Stomach (tissue), 9 donors: ENCODE results near the gene ITGB2. TPM values are rescaled to one million over a fixed set of nuclear protein-coding genes. Genes with fewer than 3 reads are reported as not detected.
"Not testable (repeated sequence)": the region's sequence is repeated elsewhere in the genome, so short reads cannot be mapped to it uniquely, and the experiment has no call there.

Source experiments
- DNase-seq, 2 donors: peaks; one replicate each; pipeline versions ENCODE4 v3.0.0 to v3.0.0-alpha.2; 2013 to 2019
- H3K27ac ChIP-seq, 5 donors: fragments of 200-600 bp in 4 of 5; sonication (generic) in 4 of 5; one replicate each; pipeline ENCODE4 v1.5.1; 2013 to 2019; ENCODE audit warnings: mild to moderate bottlenecking in 1 of 5, moderate library complexity in 1 of 5
- H3K27me3 ChIP-seq, 3 donors: fragments of 200-600 bp; sonication (generic); one replicate each; pipeline ENCODE4 v1.5.1; 2017 to 2019; ENCODE audit warnings: mixed run types in 1 of 3
- H3K36me3 ChIP-seq, 4 donors: fragments of 200-600 bp; sonication (generic); 1 replicate in 3 of 4; 2 replicates in 1 of 4; pipeline ENCODE4 v1.5.1; 2016 to 2019
- H3K4me1 ChIP-seq, 4 donors: fragments of 200-600 bp; sonication (generic); one replicate each; pipeline ENCODE4 v1.5.1; 2016 to 2019
- H3K4me3 ChIP-seq, 4 donors: fragments of 200-600 bp; sonication (generic) in 3 of 4; one replicate each; pipeline ENCODE4 v1.5.1; 2016 to 2019; ENCODE audit warnings: mild to moderate bottlenecking in 1 of 4
- H3K9me3 ChIP-seq, 4 donors: fragments of 200-600 bp; sonication (generic); one replicate each; pipeline ENCODE4 v1.5.1; 2016 to 2019
- EP300 ChIP-seq: sonication (generic); formaldehyde crosslinking; IDR thresholded peaks from one replicate; pipeline ENCODE4 v1.6.1; 2017; ENCODE audit warnings: antibody characterized with exemption
- POLR2A ChIP-seq, 4 donors: fragments of 450-650 bp; IDR thresholded peaks; one replicate each; pipeline ENCODE4 v1.6.1; 2016; ENCODE audit warnings: antibody characterized with exemption in 4 of 4, control low read depth in 2 of 4, mild to moderate bottlenecking in 1 of 4, moderate library complexity in 1 of 4
- POLR2AphosphoS5 ChIP-seq, 3 donors: sonication (generic); formaldehyde crosslinking; IDR thresholded peaks; one replicate each; pipeline ENCODE4 v1.6.1; 2016; ENCODE audit warnings: antibody characterized with exemption in 3 of 3
- WGBS, 5 donors: extraction: QIAGEN DNeasy Blood & Tissue Kit in 3 of 5; methylation state at CpG; one replicate each; pipeline versions ENCODE4 v1.1.5 to v1.1.7; 2013 to 2018; 5-methylcytosine and 5-hydroxymethylcytosine counted together
- intact Hi-C: fragments of 100-400 bp; cut with DNase I; formaldehyde crosslinking; loops from one replicate; pipeline ENCODE4 v1.15.1; 2023; ENCODE audit warnings: low total_unique reads
- polyA plus RNA-seq, 3 donors: library from polyadenylated mRNA; stranded (reverse); fragments of 200-250 nt; gene quantifications; one replicate each; pipeline ENCODE4 v1.2.3, GENCODE V29; 2013
- total RNA-seq, 5 donors: library from RNA; depleted of rRNA; stranded (reverse); fragments of >200 nt; gene quantifications; one replicate each; pipeline versions ENCODE4 v1.1.0 to v1.2.3, GENCODE V29; 2014 to 2016
- TF ChIP-seq, protein P1 (sequence below), 7 experiments: fragments of 450-650 bp in 4 of 7; fragments of 200-600 bp in 3 of 7; sonication (generic) in 3 of 7; IDR thresholded peaks; one replicate each; pipeline ENCODE4 v1.5.1; 2016 to 2019; ENCODE audit warnings: antibody characterized with exemption in 7 of 7, control low read depth in 2 of 7, mild to moderate bottlenecking in 1 of 7
- donor health status: healthy with polysubstance abuse.
- donor health status: Bipolar disorder and iron deficiency.
- donor health status: healthy.

The ITGB2 gene
- total and polyA plus RNA-seq, 8 donors, result 3.5 to 72.2 (median 15.1) TPM

DNA sequence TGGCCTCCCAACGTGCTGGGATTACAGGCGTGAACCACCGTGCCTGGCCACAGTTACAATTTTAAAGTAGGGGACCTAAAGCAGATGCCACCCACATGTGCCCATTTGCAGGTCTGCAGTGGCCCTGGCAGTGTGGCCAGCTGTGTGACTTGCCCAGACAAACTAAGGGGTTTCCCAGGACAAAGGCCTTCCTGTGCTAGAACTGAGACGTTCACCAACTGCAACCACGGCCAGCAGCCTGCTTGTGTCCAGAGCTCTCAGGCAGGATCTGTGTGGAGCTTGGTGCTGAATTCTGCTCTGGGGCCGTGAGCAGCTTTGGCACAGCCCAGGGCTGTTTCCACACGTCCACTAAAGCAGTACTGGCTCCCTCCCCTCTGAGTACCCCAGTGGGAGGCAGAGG, 36.6 kb downstream of the ITGB2 start:
- H3K27me3 ChIP-seq, result peaks cover 0 to 22% (median 0%) of the 10 kb centered on the region in 3 donors
- 57 to 74% (median 70%) methylated on average over 7 of the region's 7 CpGs for WGBS, 5 donors
- no peak overlapping the region for H3K27ac ChIP-seq
- intact Hi-C loops, result no loop called here
- no peak overlapping the region for H3K4me3 ChIP-seq
- peaks cover 0 to 30% (median 10%) of the 10 kb centered on the region in 4 donors for H3K36me3 ChIP-seq
- peaks cover 0 to 37% (median 3%) of the 10 kb centered on the region in 4 donors for H3K4me1 ChIP-seq
- no peak for TF ChIP-seq EP300
- TF ChIP-seq POLR2A (IDR thresholded peaks at IDR 0.05), result no peak
- TF ChIP-seq POLR2AphosphoS5 (IDR thresholded peaks at IDR 0.05), result no peak
- TF ChIP-seq, protein P1, sequence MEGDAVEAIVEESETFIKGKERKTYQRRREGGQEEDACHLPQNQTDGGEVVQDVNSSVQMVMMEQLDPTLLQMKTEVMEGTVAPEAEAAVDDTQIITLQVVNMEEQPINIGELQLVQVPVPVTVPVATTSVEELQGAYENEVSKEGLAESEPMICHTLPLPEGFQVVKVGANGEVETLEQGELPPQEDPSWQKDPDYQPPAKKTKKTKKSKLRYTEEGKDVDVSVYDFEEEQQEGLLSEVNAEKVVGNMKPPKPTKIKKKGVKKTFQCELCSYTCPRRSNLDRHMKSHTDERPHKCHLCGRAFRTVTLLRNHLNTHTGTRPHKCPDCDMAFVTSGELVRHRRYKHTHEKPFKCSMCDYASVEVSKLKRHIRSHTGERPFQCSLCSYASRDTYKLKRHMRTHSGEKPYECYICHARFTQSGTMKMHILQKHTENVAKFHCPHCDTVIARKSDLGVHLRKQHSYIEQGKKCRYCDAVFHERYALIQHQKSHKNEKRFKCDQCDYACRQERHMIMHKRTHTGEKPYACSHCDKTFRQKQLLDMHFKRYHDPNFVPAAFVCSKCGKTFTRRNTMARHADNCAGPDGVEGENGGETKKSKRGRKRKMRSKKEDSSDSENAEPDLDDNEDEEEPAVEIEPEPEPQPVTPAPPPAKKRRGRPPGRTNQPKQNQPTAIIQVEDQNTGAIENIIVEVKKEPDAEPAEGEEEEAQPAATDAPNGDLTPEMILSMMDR (IDR thresholded peaks at IDR 0.05), result no peak
- H3K9me3 ChIP-seq, result no peaks in the 10 kb centered on the region
- DNase-seq, result no peak

DNA sequence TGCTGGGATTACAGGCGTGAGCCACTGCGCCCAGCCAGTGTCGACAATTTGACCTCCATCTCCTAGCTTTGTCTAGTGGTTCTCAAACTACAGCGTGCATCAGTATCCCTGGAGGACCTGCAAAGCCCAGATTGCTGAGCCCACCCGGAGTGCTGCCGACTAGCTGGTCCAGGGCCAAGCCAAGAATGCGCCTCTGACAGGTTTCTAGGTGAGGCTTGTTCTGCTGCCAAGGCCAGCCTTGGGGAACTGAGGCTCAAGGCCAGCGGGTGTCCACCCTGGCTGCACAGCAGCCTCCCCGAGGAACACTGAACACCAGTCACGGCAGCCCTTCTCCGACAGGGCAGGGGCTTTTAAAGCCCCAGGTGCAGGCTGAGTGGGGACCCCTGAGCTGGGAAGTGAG, 37.4 kb downstream of the ITGB2 start:
- peaks cover 0 to 13% (median 0%) of the 10 kb centered on the region in 3 donors for H3K27me3 ChIP-seq
- TF ChIP-seq, protein P1 (IDR thresholded peaks at IDR 0.05), result no peak
- TF ChIP-seq POLR2A (IDR thresholded peaks at IDR 0.05) (no peak), POLR2AphosphoS5 (IDR thresholded peaks at IDR 0.05) (no peak), EP300 (no peak)
- 84 to 92% (median 88%) methylated on average over 11 of the region's 11 CpGs for WGBS, 5 donors
- no peaks in the 10 kb centered on the region for H3K9me3 ChIP-seq
- no peak overlapping the region for H3K4me3 ChIP-seq
- H3K27ac ChIP-seq, result no peak overlapping the region
- H3K4me1 ChIP-seq, result peaks cover 0 to 37% (median 3%) of the 10 kb centered on the region in 4 donors
- H3K36me3 ChIP-seq, result peaks cover 0 to 21% (median 8%) of the 10 kb centered on the region in 4 donors
- no peak for DNase-seq
- intact Hi-C loops, result no loop called here

DNA sequence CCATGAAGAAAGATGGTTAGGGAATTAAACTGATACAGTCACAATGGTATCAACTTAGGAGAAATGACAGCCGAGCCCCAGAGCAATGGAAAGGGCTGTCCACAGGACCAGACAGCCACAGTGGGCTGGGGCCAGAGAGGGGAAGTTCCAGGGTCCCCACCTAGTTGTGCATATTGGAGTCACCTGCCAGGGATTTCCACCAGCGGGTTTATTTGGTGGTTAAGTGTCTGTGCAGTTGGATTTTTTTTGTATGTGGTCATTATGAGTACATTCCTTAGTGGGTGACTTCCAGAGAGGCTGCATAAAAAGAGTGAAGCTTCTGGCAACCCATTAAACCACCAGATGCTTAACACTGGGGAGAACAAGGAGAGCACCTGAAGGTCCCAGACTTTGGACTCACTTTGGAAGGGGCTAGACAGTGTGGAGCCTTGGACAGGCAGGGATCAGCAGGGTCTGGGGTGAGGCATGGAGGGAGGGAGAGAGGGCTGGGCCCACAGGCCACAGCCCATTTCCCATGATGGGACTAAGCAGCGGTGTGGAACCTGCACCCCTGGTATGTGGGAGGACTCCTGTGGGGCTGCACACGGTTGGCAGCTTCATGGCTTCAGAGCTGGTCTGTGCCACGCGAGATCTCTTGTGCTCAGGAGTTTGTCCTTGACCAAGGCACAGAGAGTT, 39.4 kb downstream of the ITGB2 start:
- WGBS, 5 donors, result 47 to 77% (median 64%) methylated on average over 6 of the region's 6 CpGs
- Histone ChIP-seq H3K4me3 (no peak overlapping the region), H3K4me1 (peaks cover 0 to 38% (median 3%) of the 10 kb centered on the region in 4 donors), H3K9me3 (no peaks in the 10 kb centered on the region), H3K27me3 (peaks cover 0 to 8% (median 0%) of the 10 kb centered on the region in 3 donors), H3K36me3 (peaks cover 0 to 2% (median 2%) of the 10 kb centered on the region in 4 donors), H3K27ac (peak overlapping the region in 4 of 5 donors; percentile 14 to 64 (median 48))
- TF ChIP-seq POLR2AphosphoS5 (IDR thresholded peaks at IDR 0.05), result no peak
- TF ChIP-seq, protein P1 (IDR thresholded peaks at IDR 0.05), result no peak
- TF ChIP-seq POLR2A (IDR thresholded peaks at IDR 0.05), result no peak
- no peak for TF ChIP-seq EP300
- no peak for DNase-seq
- intact Hi-C loops, result no loop called here

DNA sequence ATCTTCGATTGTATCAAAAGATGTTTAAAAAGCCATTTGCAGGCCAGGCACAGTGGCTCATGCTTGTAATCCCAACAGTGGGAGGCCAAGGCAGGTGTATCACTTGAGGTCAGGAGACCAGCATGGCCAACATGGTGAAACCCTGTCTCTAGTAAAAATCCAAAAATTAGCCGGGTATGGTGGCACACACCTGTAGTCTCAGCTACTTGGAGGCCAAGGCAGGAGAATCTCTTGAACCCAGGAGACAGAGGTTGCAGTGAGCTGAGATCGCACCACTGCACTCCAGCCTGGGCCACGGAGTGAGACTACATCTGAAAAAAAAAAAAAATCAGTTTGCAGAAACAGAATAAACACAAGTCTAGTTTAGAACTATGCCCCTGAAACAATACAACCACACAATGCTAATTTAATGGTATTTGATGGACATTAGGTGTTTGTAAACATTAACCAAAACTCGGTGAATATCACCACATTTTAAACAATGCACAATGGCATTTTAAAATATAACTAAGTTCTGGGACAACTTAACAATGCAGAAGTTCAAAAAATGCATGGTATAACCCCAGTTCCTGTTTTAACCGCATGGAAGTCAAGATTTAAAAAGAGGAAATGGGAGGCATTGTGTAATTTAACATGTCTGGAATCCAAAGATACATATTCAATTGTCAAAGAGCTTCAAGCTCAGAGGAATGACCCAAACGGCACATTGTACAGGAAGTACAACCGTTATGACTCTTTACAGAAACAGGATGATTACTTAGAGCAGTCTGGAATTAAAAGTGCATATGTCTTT, 40.1 kb downstream of the ITGB2 start:
- peak overlapping the region in 2 of 5 donors; percentile 56 to 64 for H3K27ac ChIP-seq

DNA sequence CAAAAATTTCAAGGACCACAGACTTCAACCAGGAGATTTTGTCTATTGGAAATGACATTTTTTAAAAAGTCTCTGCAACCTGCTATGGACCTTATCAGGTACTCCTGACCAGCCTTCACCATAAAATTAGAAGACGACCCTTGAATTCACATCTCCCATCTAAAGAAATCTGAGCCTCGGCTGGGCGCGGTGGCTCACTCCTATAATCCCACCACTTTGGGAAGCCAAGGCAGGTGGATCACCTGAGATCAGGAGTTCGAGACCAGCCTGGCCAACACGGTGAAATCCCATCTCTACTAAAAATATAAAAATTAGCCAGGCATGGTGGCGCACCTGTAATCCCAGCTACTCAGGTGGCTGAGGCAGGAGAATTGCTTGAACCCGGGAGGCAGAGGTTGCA, 41.5 kb downstream of the ITGB2 start:
- DNase-seq, intact Hi-C loops, H3K9me3 ChIP-seq, H3K27me3 ChIP-seq, H3K4me3 ChIP-seq, H3K36me3 ChIP-seq: not testable (repeated sequence)
- peak overlapping the region in 1 of 5 donors; percentile 56 for H3K27ac ChIP-seq
- H3K4me1 ChIP-seq, result peaks cover 8 to 59% (median 14%) of the 10 kb centered on the region in 4 donors
- WGBS, 5 donors, result 94% methylated on average over 8 of the region's 8 CpGs

More for the DNA sequence above, 40.1 kb downstream of the ITGB2 start:
- peaks cover 0 to 8% (median 0%) of the 10 kb centered on the region in 3 donors for H3K27me3 ChIP-seq
- TF ChIP-seq POLR2A (IDR thresholded peaks at IDR 0.05) (no peak), EP300 (no peak), POLR2AphosphoS5 (IDR thresholded peaks at IDR 0.05) (no peak)
- TF ChIP-seq, protein P1 (IDR thresholded peaks at IDR 0.05), result no peak
- no peak overlapping the region for H3K4me3 ChIP-seq
- H3K36me3 ChIP-seq, result no peaks in the 10 kb centered on the region
- no peaks in the 10 kb centered on the region for H3K9me3 ChIP-seq
- peaks cover 0 to 45% (median 4%) of the 10 kb centered on the region in 4 donors for H3K4me1 ChIP-seq
- WGBS, 5 donors, result 48 to 55% (median 52%) methylated on average over 8 of the region's 8 CpGs
- intact Hi-C loops, result no loop called here
- DNase-seq, result peak in 1 of 2 donors; percentile 43
